GM18858 (cell line): ENCODE data around the gene MTMR10.
A peak's percentile ranks its signal among the peaks of the same experiment; 100 is the strongest.

Source experiments
- ATAC-seq: cut with Tn5 transposase; IDR thresholded peaks from one replicate; pipeline ENCODE4 v1.9.1; 2021; ENCODE audit not compliant: unreplicated experiment

Gene MTMR10

GRCh38 chr15:30921781-30922479, 69.5 kb downstream of the MTMR10 start:
- no peak for ATAC-seq

GRCh38 chr15:30921106-30921505, 70.3 kb downstream of the MTMR10 start:
- no peak for ATAC-seq

DNA sequence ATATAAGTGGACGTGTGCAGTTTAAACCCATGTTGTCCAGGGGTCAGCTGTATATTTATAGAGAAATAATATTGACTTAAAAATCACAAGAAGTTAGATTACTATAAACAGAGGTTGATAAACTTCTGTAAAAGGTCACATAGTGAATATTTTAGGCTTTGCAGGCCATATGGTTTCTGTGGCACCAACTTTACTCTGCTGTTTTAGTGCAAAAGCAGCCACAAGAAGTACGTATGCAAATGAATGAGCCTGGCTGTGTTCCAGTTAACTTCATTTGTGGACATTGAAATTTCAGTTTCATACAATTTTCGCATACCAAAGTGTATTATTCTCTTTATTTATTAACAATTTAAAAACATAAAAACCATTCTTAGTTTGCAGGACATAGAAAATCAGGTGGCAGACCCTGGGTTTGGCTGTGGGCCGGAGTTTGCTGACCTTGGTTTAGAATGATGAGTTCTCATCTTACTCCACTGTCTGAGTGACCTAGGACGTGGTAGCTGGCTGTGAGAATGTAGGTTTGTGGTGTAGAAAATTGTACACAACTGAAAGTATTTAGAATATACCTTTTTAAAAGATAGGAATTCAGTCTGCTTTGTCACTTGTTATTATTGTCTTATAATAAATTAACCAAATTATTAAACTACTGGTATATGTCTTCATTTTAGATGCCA, 71.4 kb downstream of the MTMR10 start:
- ATAC-seq: no peak

DNA sequence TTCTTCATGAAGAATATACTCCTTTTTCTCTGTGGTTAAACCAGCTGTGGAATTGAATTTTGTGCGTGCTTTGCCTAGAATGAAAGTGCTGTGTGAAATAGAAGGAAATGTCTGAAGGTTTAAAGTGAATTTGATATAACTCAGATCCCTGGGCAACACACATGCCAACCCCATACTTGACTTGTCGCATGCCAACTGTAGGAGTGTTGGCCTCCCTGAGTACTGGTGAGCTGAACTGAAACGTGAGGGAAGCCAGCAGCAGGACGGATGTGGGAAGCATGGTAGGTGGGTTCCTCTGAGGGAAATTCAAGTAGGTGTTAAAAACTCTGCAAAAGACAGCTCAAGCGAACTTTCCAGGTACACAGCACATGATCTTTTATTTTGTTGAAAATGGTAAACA, 73.1 kb downstream of the MTMR10 start:
- ATAC-seq: no peak

GRCh38 chr15:30917675-30918074, 73.8 kb downstream of the MTMR10 start:
- ATAC-seq: no peak

GRCh38 chr15:30917013-30917412, 74.4 kb downstream of the MTMR10 start:
- ATAC-seq: no peak

GRCh38 chr15:30913761-30914160, 77.7 kb downstream of the MTMR10 start:
- no peak for ATAC-seq

DNA sequence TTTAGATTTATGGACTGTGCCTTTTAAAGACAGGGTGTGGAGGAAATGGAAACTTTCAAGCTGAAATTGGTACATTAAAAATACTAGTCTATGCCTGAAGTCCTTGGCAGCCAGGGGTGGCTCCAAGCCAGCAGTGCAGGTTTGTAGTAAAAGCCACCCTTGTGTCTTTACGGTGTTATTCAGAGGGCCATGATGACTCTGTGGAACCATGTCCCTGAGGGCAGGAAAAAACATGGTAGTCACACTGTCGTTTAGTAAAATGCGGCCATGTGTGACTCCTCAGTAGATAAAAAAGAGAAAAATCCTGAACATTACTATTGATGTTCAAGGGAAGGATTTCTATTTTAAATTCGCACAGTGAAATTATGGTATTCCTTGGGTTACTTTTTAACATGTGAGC, 85.1 kb downstream of the MTMR10 start:
- ATAC-seq: no peak

GRCh38 chr15:30905821-30906220, 85.6 kb downstream of the MTMR10 start:
- ATAC-seq: no peak

GRCh38 chr15:30904812-30905211, 86.6 kb downstream of the MTMR10 start:
- ATAC-seq: no peak

DNA sequence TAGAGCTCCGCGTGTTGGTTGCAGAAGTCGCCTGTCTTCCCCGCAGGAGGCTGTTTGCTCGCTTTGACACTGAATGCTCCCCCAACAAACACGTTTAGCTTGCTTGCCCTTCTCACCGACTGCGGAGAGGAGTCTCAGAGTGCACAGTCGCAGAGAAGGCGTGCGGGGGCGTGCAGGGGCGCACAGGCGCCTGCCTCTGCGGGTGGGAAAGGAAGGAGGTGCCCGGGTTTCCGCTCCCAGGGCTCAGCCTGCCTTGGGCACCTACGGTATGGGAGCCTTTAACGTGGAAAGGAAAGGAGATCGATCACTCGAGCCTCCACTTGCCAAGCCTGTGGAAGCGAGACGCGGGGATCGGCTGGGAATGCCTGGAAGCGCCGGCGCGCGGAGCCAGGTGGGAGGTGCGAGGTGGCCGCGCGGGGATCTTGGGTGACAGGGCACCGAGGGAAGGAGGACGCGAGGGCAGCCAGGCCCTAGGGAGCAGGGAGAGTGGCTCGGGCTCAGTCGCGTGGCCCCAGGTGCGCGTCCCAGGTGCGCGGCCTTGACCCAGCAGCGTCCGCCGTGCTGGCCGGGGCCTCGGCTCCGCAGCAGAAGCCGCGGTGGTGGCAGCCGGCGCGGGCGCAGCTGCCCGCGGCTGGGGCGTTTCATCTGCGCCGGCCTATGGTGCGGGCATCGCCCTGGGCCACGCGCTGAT, 87.8 kb downstream of the MTMR10 start, which contains the start of gene FAN1:
Gene FAN1, plus strand, starts transcription at position 419 of the 691 bp plus-strand sequence. CDS start 749 bp downstream, outside the sequence.
- peak; percentile 67 for ATAC-seq

DNA sequence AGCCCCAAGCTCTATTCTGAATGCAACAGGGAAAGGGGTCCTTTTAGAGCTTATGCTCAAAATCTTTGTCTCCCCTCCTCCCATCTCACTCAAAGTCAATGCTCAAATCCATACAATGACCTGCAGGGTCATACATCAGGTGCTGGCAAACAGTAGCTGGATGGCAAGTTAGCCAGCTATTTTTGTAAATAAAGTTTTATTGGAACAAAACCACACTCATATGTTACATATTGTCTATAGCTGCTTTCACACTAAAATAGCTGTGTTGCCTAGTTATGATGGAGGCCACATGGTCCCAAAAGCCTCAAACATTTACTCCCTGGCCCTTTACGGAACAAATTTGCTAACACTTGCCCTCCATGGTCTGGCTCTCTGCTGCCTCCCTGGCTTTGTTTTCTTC, 89.5 kb downstream of the MTMR10 start:
- ATAC-seq: no peak

DNA sequence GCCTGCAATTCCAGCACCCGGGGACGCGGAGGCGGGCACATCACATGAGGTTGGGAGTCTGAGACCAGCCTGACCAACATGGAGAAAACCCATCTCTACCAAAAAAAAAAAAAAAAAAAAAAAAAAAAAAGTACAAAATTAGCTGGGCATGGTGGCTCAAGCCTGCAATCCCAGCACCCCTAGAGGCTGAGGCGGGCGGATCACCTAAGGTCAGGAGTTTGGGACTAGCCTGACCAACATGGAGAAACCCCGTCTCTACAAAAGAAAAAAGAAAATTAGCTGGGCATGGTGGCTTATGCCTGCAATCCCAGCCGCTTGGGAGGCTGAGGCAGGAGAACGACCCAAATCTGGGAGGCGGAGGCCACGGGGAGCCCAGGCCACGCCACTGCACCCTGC, 95.2 kb downstream of the MTMR10 start:
- no peak for ATAC-seq

DNA sequence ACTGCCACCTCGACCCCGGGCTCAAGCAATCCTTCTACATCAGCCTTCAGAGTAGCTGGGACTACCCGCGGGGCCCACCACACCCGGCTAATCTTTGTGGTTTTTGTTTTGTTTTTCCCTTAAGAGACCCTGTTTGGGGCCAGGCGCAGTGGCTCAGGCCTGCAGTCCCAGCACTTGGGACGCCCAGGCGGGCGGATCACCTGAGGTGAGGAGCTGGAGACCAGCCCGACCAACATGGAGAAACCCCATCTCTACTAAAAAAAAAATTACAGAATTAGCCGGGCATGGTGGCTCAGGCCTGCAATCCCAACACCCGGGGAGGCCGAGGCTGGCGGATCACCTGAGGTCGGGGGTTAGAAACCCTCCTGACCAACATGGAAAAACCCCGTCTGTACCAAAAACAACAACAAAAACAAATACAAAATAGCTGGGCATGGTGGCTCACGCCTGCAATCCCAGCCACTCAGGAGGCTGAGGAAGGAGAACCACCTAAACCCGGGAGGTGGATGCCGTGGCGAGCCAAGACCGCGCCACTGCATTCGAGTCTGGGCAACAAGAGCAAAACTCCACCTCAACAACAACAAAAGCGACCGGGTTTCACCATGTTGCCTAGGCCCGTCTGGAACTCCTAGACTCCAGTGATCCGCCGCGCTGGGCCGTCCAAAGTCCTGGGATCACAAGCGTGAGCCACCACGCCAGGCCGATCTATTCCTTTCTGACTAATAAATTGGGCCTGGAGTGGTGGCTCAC, 95.8 kb downstream of the MTMR10 start:
- no peak for ATAC-seq

GRCh38 chr15:30889196-30889595, 102.2 kb downstream of the MTMR10 start:
- ATAC-seq: no peak
